Stimulated activated CD8-positive, alpha-beta memory T cell treated with anti-CD3 and anti-CD28 coated beads, Interleukin-2, amount 100 ng/mL, for 1 hour (primary cell): ENCODE measurements around the gene BRME1.
"Not testable (repeated sequence)": the region's sequence is repeated elsewhere in the genome, so short reads cannot be mapped to it uniquely, and the experiment has no call there.

Experiments used
- DNase-seq, 2 donors: peaks; one replicate each; pipeline ENCODE4 v3.0.0-alpha.2; 2020; ENCODE audit warnings: low read depth in 2 of 2

BRME1 gene

DNA sequence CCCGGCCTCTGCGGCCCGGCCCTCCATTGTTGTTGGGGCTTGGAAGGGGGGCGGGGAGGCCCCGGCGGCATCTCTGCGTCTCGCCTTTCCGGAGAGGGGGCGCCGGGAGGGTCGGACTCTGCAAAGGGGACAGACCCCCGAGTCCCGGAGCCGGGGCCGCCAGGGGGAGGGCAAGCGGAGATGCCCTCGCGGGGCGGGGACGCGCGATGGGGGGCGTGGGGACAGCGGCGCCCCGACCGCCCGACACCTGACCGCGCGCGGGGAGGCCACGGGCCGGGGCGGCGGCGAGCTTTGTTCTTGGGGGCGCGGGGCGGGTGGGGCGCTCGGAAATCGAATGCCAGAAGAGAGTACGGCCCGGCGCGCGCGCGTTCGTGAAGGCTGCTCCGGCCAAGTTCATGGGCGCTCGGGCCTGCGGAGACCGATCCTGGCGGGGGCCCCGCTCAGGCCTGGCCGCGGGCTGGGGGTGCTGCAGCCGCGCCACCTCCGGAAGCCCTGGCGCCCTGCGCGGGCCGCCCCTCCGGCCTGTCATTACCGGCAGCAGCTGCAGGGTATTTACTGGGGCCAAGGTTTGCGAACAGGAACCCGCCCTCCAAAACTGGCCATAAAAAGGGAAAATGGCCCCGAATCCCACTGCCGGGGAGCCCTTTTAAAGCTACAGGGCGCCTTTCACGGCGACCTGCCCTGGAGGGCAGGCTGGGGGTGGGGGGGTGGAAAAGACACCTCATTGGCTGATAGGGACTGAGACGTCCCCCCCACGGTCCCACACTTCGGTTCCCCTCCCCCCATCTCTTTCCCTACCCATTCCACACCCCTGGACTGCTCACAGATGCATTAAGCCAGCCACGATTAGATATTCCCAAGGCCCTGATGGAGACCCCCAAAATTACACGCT is 40.1 kb downstream of the BRME1 start:
- no peak for DNase-seq

DNA sequence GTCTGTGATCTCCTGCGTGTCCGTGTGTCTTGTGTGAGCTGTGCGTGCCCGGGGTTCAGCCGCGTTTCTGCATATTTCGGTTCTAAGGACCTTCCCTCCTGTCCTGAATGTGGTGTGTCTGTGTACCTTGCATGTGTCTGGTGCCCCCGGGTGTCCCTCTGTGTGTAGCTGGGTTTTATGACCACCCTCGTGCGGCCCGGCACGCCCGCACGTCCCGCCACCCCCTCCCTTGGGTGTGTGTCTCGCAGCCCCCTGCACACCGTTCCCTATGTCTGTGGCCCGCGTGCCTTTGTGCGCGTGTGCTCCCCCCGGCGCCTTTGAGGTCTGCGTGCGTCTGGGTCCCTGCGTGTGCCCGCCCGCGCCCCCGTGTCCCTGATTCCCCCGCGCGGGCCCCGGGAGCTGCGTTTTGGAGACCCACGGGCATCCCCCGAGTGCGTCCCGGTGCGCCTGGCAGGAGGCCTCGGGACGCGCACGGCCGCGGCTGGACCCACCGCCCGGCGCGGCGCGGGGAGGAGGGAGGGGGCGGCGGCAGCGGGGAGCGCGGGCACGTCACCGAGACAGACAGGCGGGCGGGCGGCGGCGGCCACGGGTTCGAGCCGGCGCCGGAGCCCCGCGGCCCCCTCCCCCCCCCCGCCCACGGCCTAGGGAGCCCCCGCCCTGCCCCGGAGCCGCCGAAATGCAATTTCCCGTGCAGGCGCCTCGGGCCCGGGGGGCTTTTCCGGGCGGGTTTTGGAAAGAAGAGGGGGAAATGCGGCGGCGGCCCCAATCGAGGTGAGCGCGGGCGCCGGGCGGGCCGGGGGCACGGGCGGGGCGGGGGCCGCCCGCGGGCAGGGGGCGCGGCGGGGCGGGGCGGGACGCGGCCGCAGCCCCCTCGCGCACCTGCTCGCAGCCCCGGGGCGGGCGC is 41.0 kb downstream of the BRME1 start:
- no peak for DNase-seq

DNA sequence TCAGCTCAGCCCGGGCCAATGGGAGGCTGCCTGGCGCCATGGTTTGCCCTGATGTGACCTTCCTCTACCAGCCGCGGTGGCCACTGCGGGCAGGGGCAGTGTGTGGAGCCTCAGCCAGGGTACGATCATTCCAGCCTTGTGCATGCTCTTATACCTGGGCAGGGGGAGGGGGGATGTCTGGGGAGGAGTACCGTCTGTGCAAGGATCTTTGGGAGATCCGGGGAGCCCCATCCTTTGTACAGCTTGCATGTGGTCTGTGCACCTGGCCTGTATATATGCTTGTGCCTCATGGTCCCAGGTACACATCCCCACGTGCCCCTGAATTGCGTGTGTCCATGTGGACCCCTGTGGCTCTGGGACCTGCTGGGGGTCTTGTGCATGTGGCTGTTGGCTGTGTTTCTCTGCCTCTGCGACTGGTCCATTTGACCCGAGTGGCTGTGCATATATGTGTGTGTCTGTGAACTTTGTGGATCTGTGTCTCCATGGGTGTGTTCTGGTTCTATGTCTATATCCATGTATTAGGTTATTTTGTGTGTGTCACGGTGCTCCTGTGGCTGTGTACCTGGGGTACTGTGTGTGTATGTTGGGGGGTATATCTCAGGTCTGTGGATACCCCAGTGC is 41.8 kb downstream of the BRME1 start:
- no peak for DNase-seq

DNA sequence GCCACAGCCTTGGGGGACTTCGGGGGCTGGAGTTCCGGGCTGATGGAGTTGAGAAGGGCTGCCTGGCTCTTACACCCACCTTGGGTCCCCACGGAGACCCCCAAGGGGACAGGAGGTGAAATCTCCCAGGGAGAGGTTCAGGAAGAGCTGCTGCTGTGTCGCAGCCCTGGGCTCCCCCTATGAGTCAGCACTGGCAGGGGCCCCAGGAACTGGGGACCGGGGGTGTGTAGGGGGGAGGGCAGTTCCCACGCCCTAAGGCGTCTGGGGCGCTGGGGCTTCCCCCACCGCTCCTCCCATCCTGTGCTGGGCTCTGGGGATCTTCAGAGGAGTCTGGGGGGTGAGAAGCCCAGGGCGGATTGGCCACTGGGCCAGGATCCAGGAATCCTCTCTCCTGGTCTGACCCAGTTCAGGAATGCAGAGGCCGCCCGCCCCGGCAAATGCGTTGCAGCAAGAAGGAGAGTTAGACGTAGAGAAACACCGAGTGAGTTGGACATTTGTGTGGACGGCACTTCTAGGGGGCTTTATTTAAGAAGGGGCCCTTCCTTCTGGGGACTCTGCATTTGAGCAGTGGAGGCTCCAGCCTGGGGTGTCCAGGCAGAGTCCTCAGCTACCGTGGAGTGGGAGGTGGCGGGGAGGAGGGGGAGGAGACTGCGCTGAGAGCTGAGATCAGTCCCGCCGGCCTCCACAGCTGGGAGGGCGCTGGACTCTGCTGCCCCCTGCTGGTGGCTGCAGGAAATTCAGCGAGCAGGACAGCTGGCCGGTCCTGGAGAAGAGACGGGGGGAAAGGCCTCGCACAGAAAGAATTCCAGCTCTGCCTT is 44.0 kb downstream of the BRME1 start:
- DNase-seq: peak; percentile 77 to 83

DNA sequence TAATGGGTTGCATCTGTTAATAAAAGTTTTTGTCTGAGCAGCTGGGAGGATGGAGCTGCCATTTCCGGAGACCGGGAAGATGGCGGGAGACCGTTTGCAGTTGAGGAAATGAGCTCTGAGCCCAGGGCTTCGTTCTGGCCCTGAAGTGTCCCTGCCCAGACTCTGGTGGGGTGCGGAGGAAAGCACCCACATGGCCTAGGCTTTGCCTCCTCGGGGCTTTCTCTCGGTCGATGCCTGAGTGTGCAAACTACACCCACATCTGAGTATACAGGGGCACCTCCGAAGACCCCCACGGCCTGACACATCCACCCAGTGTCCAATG is 44.6 kb downstream of the BRME1 start:
- no peak for DNase-seq

DNA sequence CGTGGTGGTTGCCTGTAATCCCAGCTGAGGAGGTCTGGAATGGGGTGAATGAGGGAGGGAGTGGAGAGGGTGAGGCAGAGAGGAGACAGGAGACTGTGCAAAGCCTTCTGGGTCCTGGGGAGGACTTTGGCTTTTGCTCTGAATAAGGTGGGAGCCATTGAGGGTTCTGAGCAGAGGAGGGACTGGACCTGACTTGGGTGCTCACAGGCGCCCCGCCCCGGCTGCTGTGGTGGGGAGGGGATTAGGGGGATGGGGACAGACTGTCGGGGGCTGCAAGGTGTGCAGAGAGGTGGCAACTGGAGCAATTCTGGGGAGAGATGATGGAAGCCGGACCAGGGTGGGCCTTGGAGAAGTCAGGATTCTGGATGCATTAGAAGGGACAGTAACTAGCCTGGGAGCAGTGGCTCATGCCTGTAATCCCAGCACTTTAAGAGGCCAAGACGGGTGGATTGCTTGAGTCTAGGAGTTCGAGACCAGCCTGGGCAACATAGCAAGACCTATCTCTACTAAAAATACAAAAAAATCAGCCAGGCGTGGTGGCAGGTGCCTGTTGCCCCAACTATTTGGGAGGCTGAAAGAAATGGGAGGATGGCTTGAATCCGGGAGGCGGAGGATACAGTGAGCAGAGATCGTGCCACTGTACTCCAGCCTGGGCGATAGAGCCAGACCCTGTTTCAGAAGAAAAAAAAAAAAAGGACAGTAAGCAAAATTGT is 45.1 kb downstream of the BRME1 start:
- DNase-seq: no peak

DNA sequence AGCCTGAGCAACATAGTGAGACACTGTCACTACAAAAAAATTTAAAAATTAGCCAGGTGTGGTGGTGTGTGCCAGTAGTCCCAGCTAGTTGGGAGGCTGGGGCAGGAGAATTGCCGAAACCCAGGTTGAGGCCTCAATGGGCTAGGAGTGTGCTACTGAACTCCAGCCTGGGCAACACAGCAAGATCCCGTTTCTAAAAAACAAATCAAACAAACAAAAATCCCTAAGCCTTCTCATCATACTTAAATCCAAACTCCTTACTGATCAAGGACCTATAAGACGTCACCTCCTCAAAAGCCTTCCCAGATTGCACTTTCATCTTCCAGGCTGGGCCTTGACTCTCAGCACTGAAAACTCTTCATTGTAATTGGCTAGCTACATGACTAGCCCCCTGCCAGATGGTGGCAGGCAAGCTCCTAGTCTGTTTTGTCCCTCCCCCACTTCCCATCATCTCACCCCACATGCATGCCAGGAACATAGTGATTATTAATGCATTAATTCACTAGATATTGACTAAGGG is 46.5 kb downstream of the BRME1 start:
- no peak for DNase-seq

DNA sequence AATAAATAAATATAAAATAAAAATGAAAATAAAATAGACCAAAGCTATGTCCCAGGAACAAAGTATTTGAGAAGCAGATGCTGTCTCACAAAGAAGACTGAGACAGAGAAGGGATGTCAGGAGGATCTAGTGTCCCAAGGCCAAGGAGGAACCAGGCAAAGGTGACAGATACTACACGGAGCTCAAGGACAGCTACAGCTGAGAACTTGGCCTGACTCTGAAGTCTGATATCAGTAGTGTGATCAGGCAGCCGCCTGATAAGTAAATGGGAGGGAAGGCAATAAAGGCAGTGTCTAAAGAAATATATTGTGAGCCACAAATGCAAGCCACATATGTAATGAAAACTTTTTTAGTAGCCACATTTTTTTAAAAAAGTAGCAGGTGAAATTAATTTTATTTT is 49.4 kb downstream of the BRME1 start:
- DNase-seq: no peak

DNA sequence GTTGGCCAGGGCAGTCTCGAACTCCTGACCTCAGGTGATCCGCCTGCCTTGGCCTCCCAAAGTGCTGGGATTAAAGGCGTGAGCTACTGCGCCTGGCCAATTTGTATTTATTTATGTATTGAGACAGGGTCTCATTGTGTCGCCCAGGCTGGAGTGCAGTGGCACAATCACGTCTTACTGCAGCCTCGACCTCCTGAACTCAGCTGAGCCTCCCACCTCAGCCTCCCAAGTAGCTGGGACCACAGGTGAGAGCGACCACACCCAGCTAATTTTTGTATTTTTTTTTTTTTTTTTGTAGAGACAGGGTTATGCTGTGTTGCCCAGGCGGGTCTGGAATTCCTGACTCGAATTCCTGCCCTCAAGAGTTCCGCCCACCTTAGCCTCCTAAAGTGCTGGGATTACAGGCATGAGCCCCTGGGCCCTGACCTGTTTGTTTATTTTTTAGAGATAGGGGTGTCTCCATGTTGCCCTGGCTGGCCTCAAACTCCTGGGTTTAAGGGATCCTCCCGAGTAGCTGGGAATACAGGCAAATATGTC is 53.7 kb downstream of the BRME1 start:
- DNase-seq: not testable (repeated sequence)

DNA sequence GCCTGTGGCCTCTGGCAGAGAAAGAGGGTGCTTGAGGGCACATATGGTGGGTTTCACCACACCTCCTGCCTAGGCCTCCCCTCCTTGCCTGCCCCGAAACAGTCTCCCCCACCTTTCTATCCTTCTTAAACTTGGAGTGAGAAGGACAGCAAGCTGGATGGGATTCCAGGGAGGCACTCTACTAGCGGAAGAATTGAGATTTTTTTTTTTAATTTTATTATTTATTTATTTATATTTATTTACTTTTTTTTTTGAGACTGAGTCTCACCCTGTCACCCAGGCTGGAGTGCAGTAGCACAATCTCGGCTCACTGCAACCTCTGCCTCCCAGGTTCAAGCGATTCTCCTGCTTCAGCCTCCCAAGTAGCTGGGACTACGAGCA is 54.2 kb downstream of the BRME1 start:
- not testable (repeated sequence) for DNase-seq

DNA sequence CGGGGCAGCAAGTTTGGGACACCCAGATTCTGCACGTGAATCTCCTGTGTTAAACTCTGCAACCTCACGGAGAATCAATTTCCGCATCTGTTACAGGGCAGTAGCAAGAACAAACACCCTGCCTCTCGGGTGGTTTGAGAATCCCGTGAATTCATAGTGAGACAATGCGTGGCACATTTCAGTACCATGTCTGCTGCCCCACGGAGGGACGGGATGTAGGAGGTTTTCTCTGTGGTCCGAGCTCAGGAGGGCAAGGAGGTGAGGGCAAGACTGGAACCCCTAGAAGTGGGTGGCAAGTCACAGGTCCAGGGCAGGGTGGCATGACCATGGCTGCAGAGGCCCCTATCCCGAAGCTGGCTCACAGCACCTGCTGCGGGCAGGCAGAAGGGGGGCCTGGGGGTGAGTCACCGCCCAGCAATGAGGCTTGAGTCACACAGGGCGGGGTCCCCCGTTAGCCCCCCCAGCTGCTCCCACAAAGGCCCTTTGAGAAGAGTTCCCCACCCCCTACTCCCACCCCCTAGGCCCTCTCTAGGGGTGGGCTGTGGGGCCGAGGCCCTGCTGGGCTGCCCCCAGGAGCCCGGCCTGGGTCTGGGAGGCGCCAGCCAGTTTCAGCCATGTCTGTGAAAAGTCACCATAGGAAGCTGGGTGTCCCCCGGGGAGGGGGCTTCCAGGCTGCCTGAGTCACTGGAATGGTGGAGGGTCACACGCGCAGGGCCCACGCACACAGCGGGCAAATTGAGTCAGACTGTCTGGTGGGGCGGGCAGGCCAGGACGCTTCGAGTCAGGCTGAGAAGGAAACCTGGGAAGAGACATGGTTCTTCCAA is 54.8 kb downstream of the BRME1 start:
- DNase-seq: peak in 1 of 2 donors; percentile 62

DNA sequence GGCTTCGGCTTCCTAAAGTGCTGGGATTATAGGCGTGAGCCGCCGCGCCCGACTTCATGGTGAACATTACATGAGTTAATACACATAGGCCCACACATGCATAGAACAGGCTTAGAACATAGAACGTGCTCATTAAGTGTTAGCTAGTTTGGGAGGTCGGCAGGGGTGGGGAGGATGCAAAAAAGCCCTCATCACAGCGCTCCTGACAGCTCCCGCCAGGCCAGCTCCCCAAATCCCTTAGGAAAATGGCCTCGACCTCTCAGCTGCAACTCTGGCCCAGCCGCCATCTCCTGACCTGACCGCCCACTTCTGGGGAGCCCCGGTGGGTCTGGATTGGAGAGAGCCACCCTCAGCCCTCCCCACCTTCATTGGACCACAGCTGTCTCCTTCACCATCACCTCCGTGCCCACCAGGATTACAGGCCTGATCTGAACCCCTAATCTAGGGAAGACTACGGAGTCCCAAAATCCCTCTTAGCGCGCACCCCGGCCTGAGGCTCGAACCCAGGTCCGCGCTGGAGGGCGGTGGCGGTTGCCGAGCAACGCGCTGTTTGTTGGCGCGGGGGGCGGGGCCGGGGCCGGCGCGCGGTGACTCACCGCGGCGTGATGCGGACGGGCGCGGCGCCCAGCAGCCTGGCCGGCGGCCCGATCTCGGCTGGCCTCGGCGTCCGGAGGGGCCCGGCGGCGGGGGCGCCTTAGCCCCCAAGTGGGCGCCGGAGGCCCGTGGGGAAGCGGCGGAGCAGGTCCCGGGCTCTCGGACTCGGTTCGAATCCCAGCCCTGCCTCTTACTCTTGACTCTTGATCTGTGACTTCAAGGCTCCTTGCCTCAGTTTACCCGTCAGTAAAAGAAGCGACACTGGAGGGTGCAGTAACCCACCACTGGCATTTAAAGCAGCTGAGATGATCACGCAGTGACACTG is 55.7 kb downstream of the BRME1 start:
- DNase-seq: no peak

DNA sequence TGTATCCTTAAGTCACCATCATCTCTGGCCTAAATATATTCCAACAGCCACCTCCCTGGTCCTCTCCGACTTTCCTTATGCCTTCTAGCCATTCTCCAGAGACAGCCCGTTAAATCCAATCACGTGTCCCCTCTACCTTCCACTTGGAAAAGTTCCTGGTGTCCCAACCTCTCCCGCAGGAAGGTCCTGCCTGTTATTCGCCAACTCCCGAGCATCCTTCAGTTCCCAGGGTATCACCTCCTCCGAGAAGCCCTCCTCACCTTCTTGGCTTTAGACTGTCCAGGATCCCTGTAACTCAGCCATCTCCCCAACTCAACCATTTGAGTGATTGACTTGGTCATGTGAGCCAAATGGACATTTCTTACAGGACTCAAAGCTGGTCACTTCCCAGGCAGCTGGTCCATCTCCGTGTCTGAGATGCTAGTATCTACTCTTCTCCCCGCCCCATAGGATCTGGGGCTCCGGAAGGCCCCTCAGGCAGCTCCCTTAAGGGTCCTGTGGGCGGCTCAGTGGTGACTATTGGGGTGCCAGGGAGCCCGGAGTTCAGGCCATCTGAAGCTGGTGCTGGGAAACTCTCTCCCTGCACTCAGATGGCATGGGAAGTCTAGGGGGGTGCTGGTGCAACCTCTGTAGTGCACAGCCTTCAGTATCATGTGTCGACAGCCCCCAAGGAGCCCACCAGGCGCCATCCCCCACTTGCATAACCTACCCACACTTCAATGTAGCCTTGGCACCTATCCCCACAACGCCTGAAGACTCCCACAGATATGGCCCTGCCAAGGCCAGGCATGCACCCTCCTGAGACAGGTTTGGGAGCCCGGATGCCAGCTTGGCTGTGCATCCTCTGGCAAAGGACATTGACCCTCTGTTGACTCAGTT is 56.9 kb downstream of the BRME1 start:
- DNase-seq: no peak

DNA sequence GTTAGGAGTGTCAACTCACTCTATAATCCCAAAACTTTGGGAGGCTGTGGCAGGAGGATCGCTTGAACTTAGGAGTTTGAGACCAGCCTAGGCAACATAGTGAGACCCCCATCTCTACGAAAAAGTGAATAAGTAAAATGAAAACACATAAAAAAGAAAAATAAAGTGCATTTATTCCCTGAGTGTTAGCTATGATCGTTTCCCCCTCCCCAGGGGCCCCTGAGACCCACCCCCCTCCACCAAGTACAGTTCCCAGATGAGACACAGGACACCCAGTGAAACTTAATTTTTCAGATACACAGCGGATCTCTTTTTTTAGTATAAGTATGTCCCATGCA is 57.6 kb downstream of the BRME1 start:
- no peak for DNase-seq

DNA sequence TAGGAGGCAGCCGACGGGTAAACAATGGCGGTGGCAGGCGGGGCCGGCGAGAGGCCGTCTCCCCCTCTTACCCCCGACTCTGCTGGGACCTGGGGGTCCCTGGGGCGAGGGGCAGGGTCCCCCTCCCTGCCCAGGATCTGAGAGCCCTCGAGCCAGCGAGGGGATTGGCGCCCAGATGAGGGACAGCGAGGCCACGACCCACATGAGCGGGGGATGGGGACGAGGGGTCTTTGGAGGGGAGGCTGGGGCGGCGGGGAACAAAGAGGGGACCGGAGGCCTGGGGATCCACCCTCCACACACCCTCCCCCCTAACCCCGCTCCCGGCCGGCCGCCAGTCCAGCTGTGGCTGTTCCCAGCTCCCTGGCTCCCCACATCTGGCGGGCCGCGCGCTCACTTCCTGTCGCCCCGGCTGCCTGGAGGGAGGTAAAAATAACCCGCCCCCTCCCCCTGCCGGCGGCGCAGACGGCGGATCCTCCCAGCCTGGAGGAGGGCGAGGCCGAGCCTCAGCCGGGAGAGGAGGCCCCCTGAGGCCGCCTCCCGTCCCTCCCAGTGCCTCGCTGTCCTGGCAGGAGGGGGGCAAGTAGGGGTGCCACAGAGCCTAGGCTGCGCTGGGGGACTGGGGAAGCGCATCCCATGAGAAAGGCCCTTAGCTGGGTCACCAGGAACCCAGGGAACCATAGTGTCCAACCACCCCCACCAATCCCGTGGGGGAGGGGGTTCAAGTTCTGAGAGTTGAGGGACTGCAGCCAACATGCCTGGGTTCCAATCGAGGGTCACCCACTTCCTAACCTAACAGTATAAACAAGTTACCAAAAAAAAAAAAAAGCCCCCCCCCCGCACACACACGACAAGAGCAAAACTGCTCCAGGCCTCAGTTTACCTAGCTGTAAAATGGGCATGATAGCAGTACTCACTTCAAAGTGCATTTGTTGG is 58.2 kb downstream of the BRME1 start:
- DNase-seq: peak in 1 of 2 donors; percentile 69
